GM12878 (cell line): ENCODE data around the gene GLT8D1. TPM values are rescaled to one million over a fixed set of nuclear protein-coding genes. Genes with fewer than 3 reads are reported as not detected.

ENCODE experiments used
- ATF7 ChIP-seq: fragments of 450-650 bp; IDR thresholded peaks from 2 replicates; pipeline ENCODE4 v1.6.1; 2016; ENCODE audit warnings: low read depth, mild to moderate bottlenecking
- CBFB ChIP-seq: IDR thresholded peaks from 2 replicates; pipeline ENCODE4 v1.6.1; 2016; ENCODE audit warnings: antibody characterized with exemption, low read depth
- CUX1 ChIP-seq: IDR thresholded peaks from 2 replicates; pipeline ENCODE4 v1.6.1; 2012; ENCODE audit warnings: improper control_type of control experiment, low read depth, low read length; ENCODE audit not compliant: insufficient replicate concordance
- EGR1 ChIP-seq, 2 experiments: IDR thresholded peaks; 1 replicate in 1 of 2; 2 replicates in 1 of 2; pipeline ENCODE4 v1.6.1; 2011 to 2012; ENCODE audit warnings: low read depth in 2 of 2, low read length in 2 of 2, borderline replicate concordance in 1 of 2, mild to moderate bottlenecking in 1 of 2, moderate library complexity in 1 of 2
- ETV6 ChIP-seq, 2 experiments: fragments of 450-650 bp in 1 of 2; IDR thresholded peaks in 1 of 2; conservative IDR thresholded peaks in 1 of 2; 2 replicates each; pipeline ENCODE4 v1.6.1; 2014; ENCODE audit warnings: antibody characterized with exemption in 1 of 2, borderline replicate concordance in 1 of 2, low read depth in 1 of 2, mild to moderate bottlenecking in 1 of 2, moderate library complexity in 1 of 2
- NBN ChIP-seq: fragments of 450-650 bp; IDR thresholded peaks from 2 replicates; pipeline ENCODE4 v1.6.1; 2016
- POLR2AphosphoS5 ChIP-seq: IDR thresholded peaks from 2 replicates; pipeline ENCODE4 v1.6.1; 2011; ENCODE audit warnings: mild to moderate bottlenecking, low read length, inconsistent platforms
- SUZ12 ChIP-seq: fragments of 200-600 bp; sonication (generic); IDR thresholded peaks from one replicate; pipeline ENCODE4 v1.6.1; 2018; ENCODE audit warnings: antibody characterized with exemption, mild to moderate bottlenecking; ENCODE audit not compliant: unreplicated experiment
- TCF7 ChIP-seq: IDR thresholded peaks from 2 replicates; pipeline ENCODE4 v1.6.1; 2014; ENCODE audit warnings: antibody characterized with exemption, borderline replicate concordance
- polyA plus RNA-seq, 11 experiments: library from polyadenylated mRNA; depleted of rRNA in 4 of 11; unstranded in 6 of 11; stranded (reverse) in 5 of 11; fragments of >200 nt; fragmentation: Nextera tagmentation in 4 of 11; fragmentation: Illumina TruSeq in 1 of 11; extraction: Ambion mirVana in 4 of 11; extraction: Trizol in 1 of 11; gene quantifications; 1 replicate in 1 of 11; 2 replicates in 10 of 11; pipeline versions ENCODE4 v1.2.1 to v1.2.3, GENCODE V29; 2011 to 2016; ENCODE audit warnings: inconsistent platforms in 2 of 11, missing spikeins in 2 of 11, low read depth in 1 of 11
- total RNA-seq, 4 experiments: library from RNA; depleted of rRNA in 3 of 4; stranded (reverse); fragments of >200 nt in 3 of 4; fragmentation: Illumina TruSeq in 1 of 4; extraction: Trizol in 1 of 4; gene quantifications; 2 replicates each; pipeline versions ENCODE4 v1.2.1 to v1.2.3, GENCODE V29; 2013 to 2021

Gene GLT8D1
- total and polyA plus RNA-seq, 10 of the 15 experiments (the other 5 are each of a cell fraction or from before 2014, with no cell fraction given) = 25.3 to 73.4 (median 48.4) TPM

- TF ChIP-seq CUX1 = no peak
- 0 out of 2 replicates have a peak, but pooled peaks have one; percentile 51 for TF ChIP-seq CBFB
- TF ChIP-seq TCF7 = peak; percentile 68
- peak; percentile 12 for TF ChIP-seq NBN
- peak; percentile 38; the same call in 1 of the 2 replicates for TF ChIP-seq POLR2AphosphoS5
- TF ChIP-seq EGR1 (IDR thresholded peaks at IDR 0.05; ENCODE audit: borderline replicate concordance in 1 of 2, low read depth in 2 of 2, low read length in 2 of 2) = peak in 1 of 2 experiments; percentile 7; a peak in 1 of 3 replicates
- TF ChIP-seq ATF7 = peak; percentile 14; the same call in 1 of the 2 replicates
- peak in 1 of 2 experiments; percentile 9; a peak in 1 of 4 replicates for TF ChIP-seq ETV6 (conservative IDR thresholded peaks at IDR 0.05 in 1 of 2, IDR thresholded peaks at IDR 0.05 in 1 of 2; ENCODE audit: borderline replicate concordance in 1 of 2, low read depth in 1 of 2)
- TF ChIP-seq SUZ12 = no peak
Measured at GRCh38 chr3:52685285-52685708, 20.3 kb downstream of the GLT8D1 start (continued).
